ENCODE measurements around the gene SLC9A8.

- no peak for TF ChIP-seq POLR2A (IDR thresholded peaks at IDR 0.05)
- TF ChIP-seq, protein P1, sequence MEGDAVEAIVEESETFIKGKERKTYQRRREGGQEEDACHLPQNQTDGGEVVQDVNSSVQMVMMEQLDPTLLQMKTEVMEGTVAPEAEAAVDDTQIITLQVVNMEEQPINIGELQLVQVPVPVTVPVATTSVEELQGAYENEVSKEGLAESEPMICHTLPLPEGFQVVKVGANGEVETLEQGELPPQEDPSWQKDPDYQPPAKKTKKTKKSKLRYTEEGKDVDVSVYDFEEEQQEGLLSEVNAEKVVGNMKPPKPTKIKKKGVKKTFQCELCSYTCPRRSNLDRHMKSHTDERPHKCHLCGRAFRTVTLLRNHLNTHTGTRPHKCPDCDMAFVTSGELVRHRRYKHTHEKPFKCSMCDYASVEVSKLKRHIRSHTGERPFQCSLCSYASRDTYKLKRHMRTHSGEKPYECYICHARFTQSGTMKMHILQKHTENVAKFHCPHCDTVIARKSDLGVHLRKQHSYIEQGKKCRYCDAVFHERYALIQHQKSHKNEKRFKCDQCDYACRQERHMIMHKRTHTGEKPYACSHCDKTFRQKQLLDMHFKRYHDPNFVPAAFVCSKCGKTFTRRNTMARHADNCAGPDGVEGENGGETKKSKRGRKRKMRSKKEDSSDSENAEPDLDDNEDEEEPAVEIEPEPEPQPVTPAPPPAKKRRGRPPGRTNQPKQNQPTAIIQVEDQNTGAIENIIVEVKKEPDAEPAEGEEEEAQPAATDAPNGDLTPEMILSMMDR (IDR thresholded peaks at IDR 0.05 in 4 of 5, conservative IDR thresholded peaks at IDR 0.05 in 1 of 5): no peak
These were observed 39.4 kb downstream of the SLC9A8 start for GRCh38 chr20:49851991-49852390.

Data from gastrocnemius medialis (tissue), 4 donors.